SK-N-SH treated with all-trans-retinoic acid at 6 μM for 48 hours (cell line): Measurements from ENCODE around the gene NOBOX.

ENCODE experiments used
- ATAC-seq: fragments of 200-7000 bp; cut with Tn5 transposase; 3 replicates; pipeline ENCODE4 v1.9.1; 2020; ENCODE audit warnings: mild to moderate bottlenecking, moderate library complexity
- ARNTL ChIP-seq: fragments of 450-650 bp; formaldehyde crosslinking; IDR thresholded peaks from 2 replicates; pipeline ENCODE4 v1.5.0; 2020; ENCODE audit warnings: low read depth, mild to moderate bottlenecking, moderate library complexity, borderline replicate concordance
- BACH2 ChIP-seq: fragments of 250-450 bp; sonication (Bioruptor Pico); IDR thresholded peaks from 2 replicates; pipeline ENCODE4 v1.9.0; 2021; ENCODE audit warnings: mild to moderate bottlenecking, borderline replicate concordance
- CSDC2 ChIP-seq: fragments of 250-450 bp; sonication (Bioruptor Pico); IDR thresholded peaks from 2 replicates; pipeline ENCODE4 v1.5.0; 2020; ENCODE audit warnings: mild to moderate bottlenecking, moderate library complexity
- CSRNP3 ChIP-seq: fragments of 250-450 bp; sonication (Bioruptor Pico); IDR thresholded peaks from 2 replicates; pipeline ENCODE4 v1.5.1; 2021; ENCODE audit warnings: mild to moderate bottlenecking, moderate library complexity
- ESRRG ChIP-seq: fragments of 250-450 bp; sonication (Bioruptor Pico); IDR thresholded peaks from 2 replicates; pipeline ENCODE4 v1.6.1; 2021; ENCODE audit warnings: mild to moderate bottlenecking
- GLIS3 ChIP-seq: fragments of 250-450 bp; sonication (Bioruptor Pico); IDR thresholded peaks from 2 replicates; pipeline ENCODE4 v1.5.0; 2020; ENCODE audit warnings: mild to moderate bottlenecking, moderate library complexity
- ISL1 ChIP-seq: fragments of 250-450 bp; sonication (Bioruptor Pico); IDR thresholded peaks from 2 replicates; pipeline ENCODE4 v2.1.2; 2022; ENCODE audit warnings: mild to moderate bottlenecking, moderate library complexity
- POU6F1 ChIP-seq: fragments of 250-450 bp; sonication (Bioruptor Pico); IDR thresholded peaks from 2 replicates; pipeline ENCODE4 v1.8.0; 2021; ENCODE audit warnings: low read depth, mild to moderate bottlenecking, moderate library complexity, borderline replicate concordance
- PPARA ChIP-seq: fragments of 250-450 bp; sonication (Bioruptor Pico); IDR thresholded peaks from 2 replicates; pipeline ENCODE4 v1.5.0; 2020; ENCODE audit warnings: mild to moderate bottlenecking, borderline replicate concordance
- RARB ChIP-seq: fragments of 250-450 bp; sonication (Bioruptor Pico); IDR thresholded peaks from 2 replicates; pipeline ENCODE4 v1.8.0; 2021; ENCODE audit warnings: mild to moderate bottlenecking, moderate library complexity
- SNAI2 ChIP-seq: fragments of 250-450 bp; sonication (Bioruptor Pico); IDR thresholded peaks from 2 replicates; pipeline ENCODE4 v1.5.0; 2020; ENCODE audit warnings: mild to moderate bottlenecking, moderate library complexity
- TCF4 ChIP-seq: fragments of 250-450 bp; sonication (Bioruptor Pico); IDR thresholded peaks from 2 replicates; pipeline ENCODE4 v1.8.0; 2021; ENCODE audit warnings: mild to moderate bottlenecking, moderate library complexity, borderline replicate concordance
- TOX ChIP-seq: fragments of 250-450 bp; sonication (Bioruptor Pico); IDR thresholded peaks from 2 replicates; pipeline ENCODE4 v1.8.0; 2021; ENCODE audit warnings: mild to moderate bottlenecking, moderate library complexity, borderline replicate concordance
- TSHZ2 ChIP-seq: fragments of 250-450 bp; sonication (Bioruptor Pico); IDR thresholded peaks from 2 replicates; pipeline ENCODE4 v1.5.0; 2020; ENCODE audit warnings: mild to moderate bottlenecking, moderate library complexity
- ZC3H10 ChIP-seq: fragments of 250-450 bp; sonication (Bioruptor Pico); IDR thresholded peaks from 2 replicates; pipeline ENCODE4 v1.5.1; 2021; ENCODE audit warnings: mild to moderate bottlenecking, moderate library complexity
- ZFP3 ChIP-seq: fragments of 250-450 bp; sonication (Bioruptor Pico); IDR thresholded peaks from 2 replicates; pipeline ENCODE4 v1.5.0; 2020; ENCODE audit warnings: mild to moderate bottlenecking, moderate library complexity
- ZFP30 ChIP-seq: fragments of 450-650 bp; formaldehyde crosslinking; IDR thresholded peaks from 2 replicates; pipeline ENCODE4 v1.5.0; 2022; ENCODE audit warnings: mild to moderate bottlenecking, moderate library complexity
- ZNF565 ChIP-seq: fragments of 450-650 bp; formaldehyde crosslinking; conservative IDR thresholded peaks from 2 replicates; pipeline ENCODE4 v1.5.0; 2020; ENCODE audit warnings: low read depth, mild to moderate bottlenecking, moderate library complexity
- ZNF70 ChIP-seq: fragments of 450-650 bp; formaldehyde crosslinking; IDR thresholded peaks from 2 replicates; pipeline ENCODE4 v1.5.0; 2020; ENCODE audit warnings: mild to moderate bottlenecking, moderate library complexity
- ZNF8 ChIP-seq: fragments of 450-650 bp; formaldehyde crosslinking; IDR thresholded peaks from 2 replicates; pipeline ENCODE4 v1.5.0; 2020; ENCODE audit warnings: mild to moderate bottlenecking, moderate library complexity

NOBOX gene

GRCh38 chr7:144439717-144440205 is 36.3 kb upstream of the NOBOX start:
- no peak for ATAC-seq
- no peak for TF ChIP-seq ISL1
- no peak for TF ChIP-seq ZFP30 (CRISPR knock-in tag)
- no peak for TF ChIP-seq BACH2 (CRISPR knock-in tag)
- no peak for TF ChIP-seq TOX (CRISPR knock-in tag)
- no peak for TF ChIP-seq ESRRG
- TF ChIP-seq ARNTL, result no peak
- TF ChIP-seq TSHZ2 (CRISPR knock-in tag), result no peak
- no peak for TF ChIP-seq SNAI2 (CRISPR knock-in tag)
- no peak for TF ChIP-seq TCF4
- no peak for TF ChIP-seq ZNF565
- TF ChIP-seq RARB (CRISPR knock-in tag), result no peak
- no peak for TF ChIP-seq POU6F1 (CRISPR knock-in tag)
- no peak for TF ChIP-seq ZNF70 (CRISPR knock-in tag)
- no peak for TF ChIP-seq CSDC2 (CRISPR knock-in tag)
- TF ChIP-seq ZNF8 (CRISPR knock-in tag), result no peak
- TF ChIP-seq ZC3H10 (CRISPR knock-in tag), result no peak

- ATAC-seq, result no peak
- TF ChIP-seq TSHZ2 (CRISPR knock-in tag) (no peak), CSDC2 (CRISPR knock-in tag) (no peak), ZFP30 (CRISPR knock-in tag) (no peak), ZFP3 (CRISPR knock-in tag) (no peak), TOX (CRISPR knock-in tag) (no peak), ZNF8 (CRISPR knock-in tag) (no peak), ZC3H10 (CRISPR knock-in tag) (no peak), ZNF565 (no peak), POU6F1 (CRISPR knock-in tag) (no peak), ARNTL (no peak), ISL1 (no peak), CSRNP3 (CRISPR knock-in tag) (no peak), GLIS3 (CRISPR knock-in tag) (no peak), BACH2 (CRISPR knock-in tag) (no peak), RARB (CRISPR knock-in tag) (no peak), SNAI2 (CRISPR knock-in tag) (no peak), PPARA (no peak), ESRRG (no peak), TCF4 (no peak)
These were observed 35.3 kb upstream of the NOBOX start for GRCh38 chr7:144438759-144439158.
